ENCODE results near the gene NHLRC2.
A peak's percentile ranks its signal among the peaks of the same experiment; 100 is the strongest.

NHLRC2 gene

GRCh38 chr10:113947184-113948041, 93.0 kb downstream of the NHLRC2 start:
- FAIRE-seq, result no peak

GRCh38 chr10:113948048-113948447, 93.6 kb downstream of the NHLRC2 start:
- FAIRE-seq, result no peak

- no peak for FAIRE-seq
Measured at GRCh38 chr10:113950268-113950667, 95.8 kb downstream of the NHLRC2 start.

- no peak for FAIRE-seq
Measured at GRCh38 chr10:113953505-113954272, 99.2 kb downstream of the NHLRC2 start.

GRCh38 chr10:113954409-113954808, 99.9 kb downstream of the NHLRC2 start:
- no peak for FAIRE-seq

- no peak for FAIRE-seq
Measured at GRCh38 chr10:113957013-113957412, 102.6 kb downstream of the NHLRC2 start.

- FAIRE-seq, result peak; percentile 93
Measured at GRCh38 chr10:113958631-113959382, 104.3 kb downstream of the NHLRC2 start.

- FAIRE-seq, result no peak
Measured at GRCh38 chr10:113959383-113959760, 104.9 kb downstream of the NHLRC2 start.

GRCh38 chr10:113960617-113961181, 106.2 kb downstream of the NHLRC2 start:
- FAIRE-seq, result no peak

- FAIRE-seq, result no peak
Measured at GRCh38 chr10:113961182-113962031, 106.9 kb downstream of the NHLRC2 start.

- FAIRE-seq, result no peak
Measured at GRCh38 chr10:113965077-113965476, 110.6 kb downstream of the NHLRC2 start.

GRCh38 chr10:113965683-113966082, 111.2 kb downstream of the NHLRC2 start:
- FAIRE-seq, result no peak

Measured in islet of Langerhans (tissue), 1 donor.